Measurements from ENCODE around the gene SHC2. TPM values are rescaled to one million over a fixed set of nuclear protein-coding genes. Genes with fewer than 3 reads are reported as not detected.

SHC2 gene
- total RNA-seq (2014; rRNA removed) (0.18 TPM in 1 of 2 replicates, not detected in the other), Bru-seq, nascent RNA (percentile 34 among the genes with signal in this experiment), BruChase-seq, experiment 1, labeled RNA remaining after a 6-hour chase (percentile 44 among the genes with signal in this experiment), BruChase-seq, experiment 2, labeled RNA remaining after a 2-hour chase (percentile 42 among the genes with signal in this experiment)
- long read RNA-seq, transcript SHC2-201 (13 exons, 2,494 nt) = major isoform, 15 of 35 reads
- long read RNA-seq, transcript SHC2-203 (3 exons, 1,551 nt) = minor isoform, 5 of 35 reads
- long read RNA-seq, partial matches to known transcripts = 1 of 35 reads
- long read RNA-seq, other reads (novel, unspliced or antisense) = 13 of 35 reads

DNA sequence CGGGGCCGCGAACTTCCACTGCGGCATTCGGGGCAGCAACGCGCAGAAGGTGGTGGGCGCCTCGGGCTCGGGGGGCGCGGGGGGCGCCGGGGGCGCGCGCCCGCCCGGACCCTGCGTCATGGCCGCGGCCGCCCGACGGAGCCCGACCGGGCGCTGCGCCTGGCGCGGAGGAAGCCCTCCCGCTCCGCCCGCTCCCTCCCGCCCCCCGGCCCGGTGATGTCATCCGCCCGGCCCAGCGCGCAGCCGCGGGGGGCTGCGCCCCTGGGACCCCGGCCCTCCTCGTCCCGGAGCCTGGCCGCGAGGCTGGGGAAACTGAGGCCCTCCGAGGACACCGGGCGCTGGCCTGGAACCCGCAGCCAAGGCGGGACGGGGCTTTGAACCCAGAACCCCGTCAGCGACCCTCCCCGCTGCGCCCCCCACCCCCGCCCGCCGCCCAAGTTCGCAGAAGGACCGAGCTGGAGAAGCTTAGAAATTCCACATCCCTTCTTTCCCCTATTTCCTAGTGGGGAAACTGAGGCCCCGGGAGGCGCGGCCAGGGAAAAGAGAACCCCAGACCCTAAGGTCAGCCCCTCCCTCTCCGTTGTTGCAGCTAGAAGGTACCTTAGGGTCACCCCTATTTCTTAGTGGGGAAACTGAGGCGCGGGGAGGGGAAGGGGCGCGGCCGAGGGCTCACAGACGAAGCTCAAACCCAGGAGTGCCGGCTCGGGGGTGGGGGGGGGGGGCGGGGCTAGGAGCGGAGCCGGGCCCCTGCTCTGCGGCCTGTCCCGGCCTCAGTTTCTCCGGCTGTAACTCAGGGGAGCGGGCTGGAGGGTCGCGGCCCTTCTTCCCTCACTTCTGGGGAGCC, at the start of gene SHC2:
SHC2 (minus strand) TSS at position 157 of the 844 bp plus-strand sequence; CDS start at position 120, 37 bp downstream.
- BruUV-seq (replicated peaks) = no TSS peak
- Histone ChIP-seq H3K79me2 (ENCODE audit: low read length) (no peaks in the 10 kb centered on the region), H3K9me2 (replicated peaks; ENCODE audit: low read length) (no peaks in the 10 kb centered on the region), H3K9me3 (ENCODE audit: low read length) (no peaks in the 10 kb centered on the region), H3K4me1 (ENCODE audit: insufficient read depth, low read length) (no peaks in the 10 kb centered on the region), H3K4me2 (ENCODE audit: low read length) (peak within 1 kb of the TSS; percentile 86), H3K9ac (ENCODE audit: low read length) (peak within 1 kb of the TSS; percentile 22; the same call in 1 of the 2 replicates), H4K20me1 (ENCODE audit: low read length) (no peaks in the 10 kb centered on the region), H3K27ac (ENCODE audit: low read length) (no peak within 1 kb of the TSS), H3F3A (ENCODE audit: low read length, unreplicated experiment) (no peaks in the 10 kb centered on the region), H3K27me3 (ENCODE audit: low read length) (no peaks in the 10 kb centered on the region), H2AFZ (ENCODE audit: low read length) (peak within 1 kb of the TSS; percentile 79), H3K36me3 (ENCODE audit: low read depth, low read length) (no peaks in the 10 kb centered on the region), H3K4me3 (ENCODE audit: low read length) (peak within 1 kb of the TSS; percentile 64)
- intact Hi-C loops (cut with micrococcal nuclease) = no loop called here
- no peak for DNase-seq
- POLR2A ChIA-PET (ENCODE audit: unreplicated experiment) = no interaction called here
- no peak for ATAC-seq
- CTCF ChIA-PET = no interaction called here
- TF ChIP-seq EZH2phosphoT487 (IDR thresholded peaks at IDR 0.05; ENCODE audit: borderline replicate concordance, low read length) = no peak
- no peak for TF ChIP-seq EZH2 (IDR thresholded peaks at IDR 0.05; ENCODE audit: low read length, unreplicated experiment)
- TF ChIP-seq, protein P1, sequence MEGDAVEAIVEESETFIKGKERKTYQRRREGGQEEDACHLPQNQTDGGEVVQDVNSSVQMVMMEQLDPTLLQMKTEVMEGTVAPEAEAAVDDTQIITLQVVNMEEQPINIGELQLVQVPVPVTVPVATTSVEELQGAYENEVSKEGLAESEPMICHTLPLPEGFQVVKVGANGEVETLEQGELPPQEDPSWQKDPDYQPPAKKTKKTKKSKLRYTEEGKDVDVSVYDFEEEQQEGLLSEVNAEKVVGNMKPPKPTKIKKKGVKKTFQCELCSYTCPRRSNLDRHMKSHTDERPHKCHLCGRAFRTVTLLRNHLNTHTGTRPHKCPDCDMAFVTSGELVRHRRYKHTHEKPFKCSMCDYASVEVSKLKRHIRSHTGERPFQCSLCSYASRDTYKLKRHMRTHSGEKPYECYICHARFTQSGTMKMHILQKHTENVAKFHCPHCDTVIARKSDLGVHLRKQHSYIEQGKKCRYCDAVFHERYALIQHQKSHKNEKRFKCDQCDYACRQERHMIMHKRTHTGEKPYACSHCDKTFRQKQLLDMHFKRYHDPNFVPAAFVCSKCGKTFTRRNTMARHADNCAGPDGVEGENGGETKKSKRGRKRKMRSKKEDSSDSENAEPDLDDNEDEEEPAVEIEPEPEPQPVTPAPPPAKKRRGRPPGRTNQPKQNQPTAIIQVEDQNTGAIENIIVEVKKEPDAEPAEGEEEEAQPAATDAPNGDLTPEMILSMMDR (conservative IDR thresholded peaks at IDR 0.05; ENCODE audit: low read depth, low read length) = no peak

GRCh38 chr19:508204-509150, 47.6 kb upstream of the SHC2 start:
- DNase-seq (no peak), ATAC-seq (no peak)
- Histone ChIP-seq H3K27me3 (ENCODE audit: low read length) (no peaks in the 10 kb centered on the region), H3K27ac (ENCODE audit: low read length) (no peak overlapping the region), H3K36me3 (ENCODE audit: low read depth, low read length) (no peaks in the 10 kb centered on the region; the same call in 1 of the 2 replicates), H3F3A (ENCODE audit: low read length, unreplicated experiment) (no peaks in the 10 kb centered on the region), H2AFZ (ENCODE audit: low read length) (peak overlapping the region; percentile 46), H3K9ac (ENCODE audit: low read length) (peak overlapping the region; percentile 89; the same call in 1 of the 2 replicates), H3K9me3 (ENCODE audit: low read length) (no peaks in the 10 kb centered on the region), H4K20me1 (ENCODE audit: low read length) (no peaks in the 10 kb centered on the region), H3K4me3 (ENCODE audit: low read length) (peak overlapping the region; percentile 99), H3K4me1 (ENCODE audit: insufficient read depth, low read length) (peaks cover 10% of the 10 kb centered on the region; the same call in 1 of the 2 replicates), H3K79me2 (ENCODE audit: low read length) (peaks cover 11% of the 10 kb centered on the region), H3K9me2 (replicated peaks; ENCODE audit: low read length) (no peaks in the 10 kb centered on the region), H3K4me2 (ENCODE audit: low read length) (peak overlapping the region; percentile 91)
- BruUV-seq (replicated peaks) = TSS peak; percentile 72
- ChIA-PET CTCF (no interaction called here), POLR2A (ENCODE audit: unreplicated experiment) (no interaction called here)
- TF ChIP-seq EZH2 (IDR thresholded peaks at IDR 0.05; ENCODE audit: low read length, unreplicated experiment) = no peak
- TF ChIP-seq EZH2phosphoT487 (IDR thresholded peaks at IDR 0.05; ENCODE audit: borderline replicate concordance, low read length) = no peak
- TF ChIP-seq, protein P1 (conservative IDR thresholded peaks at IDR 0.05; ENCODE audit: low read depth, low read length) = no peak
- intact Hi-C loops (cut with micrococcal nuclease) = no loop called here

Measured in PC-3 (cell line).